22Rv1 (cell line): ENCODE data around the gene ZBTB45.

Experiments used
- CTCF ChIP-seq: fragments of 450-650 bp; IDR thresholded peaks from 2 replicates; pipeline ENCODE4 v1.5.1; 2017; ENCODE audit warnings: mild to moderate bottlenecking
- ZFX ChIP-seq: fragments of 450-650 bp; IDR thresholded peaks from 2 replicates; pipeline ENCODE4 v1.6.1; 2017; ENCODE audit warnings: antibody characterized with exemption, borderline replicate concordance

GRCh38 chr19:58538257-58539168, 18.9 kb upstream of the ZBTB45 start:
- TF ChIP-seq CTCF (no peak), ZFX (no peak)
